SK-N-SH treated with all-trans-retinoic acid at 6 μM for 48 hours (cell line): Measurements from ENCODE around the gene OR13C5.
"Not testable (repeated sequence)": the region's sequence is repeated elsewhere in the genome, so short reads cannot be mapped to it uniquely, and the experiment has no call there.

Experiments
- ATAC-seq: fragments of 200-7000 bp; cut with Tn5 transposase; 3 replicates; pipeline ENCODE4 v1.9.1; 2020; ENCODE audit warnings: mild to moderate bottlenecking, moderate library complexity
- ARNTL ChIP-seq: fragments of 450-650 bp; formaldehyde crosslinking; IDR thresholded peaks from 2 replicates; pipeline ENCODE4 v1.5.0; 2020; ENCODE audit warnings: low read depth, mild to moderate bottlenecking, moderate library complexity, borderline replicate concordance
- BACH2 ChIP-seq: fragments of 250-450 bp; sonication (Bioruptor Pico); IDR thresholded peaks from 2 replicates; pipeline ENCODE4 v1.9.0; 2021; ENCODE audit warnings: mild to moderate bottlenecking, borderline replicate concordance
- CREB5 ChIP-seq: fragments of 250-450 bp; sonication (Bioruptor Pico); IDR thresholded peaks from 2 replicates; pipeline ENCODE4 v1.5.1; 2020; ENCODE audit warnings: low read depth, mild to moderate bottlenecking, moderate library complexity
- CSDC2 ChIP-seq: fragments of 250-450 bp; sonication (Bioruptor Pico); IDR thresholded peaks from 2 replicates; pipeline ENCODE4 v1.5.0; 2020; ENCODE audit warnings: mild to moderate bottlenecking, moderate library complexity
- CSRNP3 ChIP-seq: fragments of 250-450 bp; sonication (Bioruptor Pico); IDR thresholded peaks from 2 replicates; pipeline ENCODE4 v1.5.1; 2021; ENCODE audit warnings: mild to moderate bottlenecking, moderate library complexity
- ESRRG ChIP-seq: fragments of 250-450 bp; sonication (Bioruptor Pico); IDR thresholded peaks from 2 replicates; pipeline ENCODE4 v1.6.1; 2021; ENCODE audit warnings: mild to moderate bottlenecking
- GLIS3 ChIP-seq: fragments of 250-450 bp; sonication (Bioruptor Pico); IDR thresholded peaks from 2 replicates; pipeline ENCODE4 v1.5.0; 2020; ENCODE audit warnings: mild to moderate bottlenecking, moderate library complexity
- ISL1 ChIP-seq: fragments of 250-450 bp; sonication (Bioruptor Pico); IDR thresholded peaks from 2 replicates; pipeline ENCODE4 v2.1.2; 2022; ENCODE audit warnings: mild to moderate bottlenecking, moderate library complexity
- OSR1 ChIP-seq: fragments of 250-450 bp; sonication (Bioruptor Pico); IDR thresholded peaks from 2 replicates; pipeline ENCODE4 v1.8.0; 2022; ENCODE audit warnings: moderate library complexity, mild to moderate bottlenecking, inconsistent platforms
- PATZ1 ChIP-seq: fragments of 250-450 bp; sonication (Bioruptor Pico); IDR thresholded peaks from 2 replicates; pipeline ENCODE4 v1.8.0; 2020; ENCODE audit warnings: mild to moderate bottlenecking, moderate library complexity, borderline replicate concordance
- POU6F1 ChIP-seq: fragments of 250-450 bp; sonication (Bioruptor Pico); IDR thresholded peaks from 2 replicates; pipeline ENCODE4 v1.8.0; 2021; ENCODE audit warnings: low read depth, mild to moderate bottlenecking, moderate library complexity, borderline replicate concordance
- RARB ChIP-seq: fragments of 250-450 bp; sonication (Bioruptor Pico); IDR thresholded peaks from 2 replicates; pipeline ENCODE4 v1.8.0; 2021; ENCODE audit warnings: mild to moderate bottlenecking, moderate library complexity
- SNAI2 ChIP-seq: fragments of 250-450 bp; sonication (Bioruptor Pico); IDR thresholded peaks from 2 replicates; pipeline ENCODE4 v1.5.0; 2020; ENCODE audit warnings: mild to moderate bottlenecking, moderate library complexity
- TOX ChIP-seq: fragments of 250-450 bp; sonication (Bioruptor Pico); IDR thresholded peaks from 2 replicates; pipeline ENCODE4 v1.8.0; 2021; ENCODE audit warnings: mild to moderate bottlenecking, moderate library complexity, borderline replicate concordance
- TSHZ2 ChIP-seq: fragments of 250-450 bp; sonication (Bioruptor Pico); IDR thresholded peaks from 2 replicates; pipeline ENCODE4 v1.5.0; 2020; ENCODE audit warnings: mild to moderate bottlenecking, moderate library complexity
- ZFP3 ChIP-seq: fragments of 250-450 bp; sonication (Bioruptor Pico); IDR thresholded peaks from 2 replicates; pipeline ENCODE4 v1.5.0; 2020; ENCODE audit warnings: mild to moderate bottlenecking, moderate library complexity
- ZFP30 ChIP-seq: fragments of 450-650 bp; formaldehyde crosslinking; IDR thresholded peaks from 2 replicates; pipeline ENCODE4 v1.5.0; 2022; ENCODE audit warnings: mild to moderate bottlenecking, moderate library complexity
- ZNF8 ChIP-seq: fragments of 450-650 bp; formaldehyde crosslinking; IDR thresholded peaks from 2 replicates; pipeline ENCODE4 v1.5.0; 2020; ENCODE audit warnings: mild to moderate bottlenecking, moderate library complexity

OR13C5 gene

GRCh38 chr9:104599313-104599712, at the start of gene OR13C5:
Gene OR13C5 (minus strand): TSS chr9:104599413. CDS start chr9:104599413, 0 bp downstream.
- ATAC-seq = not testable (repeated sequence)

GRCh38 chr9:104635456-104635855, 36.2 kb upstream of the OR13C5 start:
- TF ChIP-seq ZFP3 = no peak
- TF ChIP-seq ESRRG (CRISPR knock-in tag) = no peak
- TF ChIP-seq ZNF8 (CRISPR knock-in tag) = no peak
- no peak for TF ChIP-seq CREB5 (CRISPR knock-in tag)
- no peak for TF ChIP-seq PATZ1
- TF ChIP-seq GLIS3 (CRISPR knock-in tag) = no peak
- no peak for TF ChIP-seq TSHZ2 (CRISPR knock-in tag)
- no peak for TF ChIP-seq OSR1
- TF ChIP-seq RARB = no peak
- no peak for TF ChIP-seq ISL1 (CRISPR knock-in tag)
- TF ChIP-seq, all 23 proteins: peak for 0
- ATAC-seq = no peak

GRCh38 chr9:104633976-104634520, 34.8 kb upstream of the OR13C5 start:
- ATAC-seq = no peak

More at GRCh38 chr9:104633976-104634520, 34.8 kb upstream of the OR13C5 start:
- no peak for TF ChIP-seq CSDC2 (CRISPR knock-in tag)
- no peak for TF ChIP-seq SNAI2 (CRISPR knock-in tag)
- TF ChIP-seq ESRRG (CRISPR knock-in tag) = no peak
- TF ChIP-seq RARB = no peak
- no peak for TF ChIP-seq ARNTL (CRISPR knock-in tag)
- TF ChIP-seq ZFP30 (CRISPR knock-in tag) = no peak
- TF ChIP-seq PATZ1 = no peak
- no peak for TF ChIP-seq CSRNP3 (CRISPR knock-in tag)
- no peak for TF ChIP-seq BACH2
- TF ChIP-seq POU6F1 (CRISPR knock-in tag) = no peak
- no peak for TF ChIP-seq TSHZ2 (CRISPR knock-in tag)
- TF ChIP-seq ZFP3 = no peak
- no peak for TF ChIP-seq TOX (CRISPR knock-in tag)
- TF ChIP-seq ZNF8 (CRISPR knock-in tag) = no peak
- no peak for TF ChIP-seq CREB5 (CRISPR knock-in tag)
- TF ChIP-seq ISL1 (CRISPR knock-in tag) = no peak
- TF ChIP-seq, all 23 proteins: peak for 0
